Retina (tissue), 1 donor: Measurements from ENCODE around the gene RNF144A.
"Not testable (repeated sequence)": the region's sequence is repeated elsewhere in the genome, so short reads cannot be mapped to it uniquely, and the experiment has no call there.

Source experiments
- DNase-seq: peaks from one replicate; pipeline ENCODE4 v3.0.0-alpha.2; 2016

Gene RNF144A

GRCh38 chr2:6930923-6931647, 13.9 kb downstream of the RNF144A start:
- DNase-seq, result no peak

- no peak for DNase-seq
Measured at GRCh38 chr2:6931753-6932152, 14.5 kb downstream of the RNF144A start.

- no peak for DNase-seq
Measured at GRCh38 chr2:6932206-6932605, 15.0 kb downstream of the RNF144A start.

- no peak for DNase-seq
Measured at GRCh38 chr2:6932828-6933227, 15.6 kb downstream of the RNF144A start.

- DNase-seq, result no peak
Measured at GRCh38 chr2:6933911-6934310, 16.7 kb downstream of the RNF144A start.

GRCh38 chr2:6934345-6934744, 17.1 kb downstream of the RNF144A start:
- DNase-seq, result no peak

- no peak for DNase-seq
Measured at GRCh38 chr2:6934758-6935651, 17.8 kb downstream of the RNF144A start.

- not testable (repeated sequence) for DNase-seq
Measured at GRCh38 chr2:6935652-6936020, 18.4 kb downstream of the RNF144A start.

GRCh38 chr2:6937157-6937556, 19.9 kb downstream of the RNF144A start:
- DNase-seq, result no peak

GRCh38 chr2:6937582-6937981, 20.4 kb downstream of the RNF144A start:
- no peak for DNase-seq

GRCh38 chr2:6939071-6939470, 21.9 kb downstream of the RNF144A start:
- no peak for DNase-seq

- no peak for DNase-seq
Measured at GRCh38 chr2:6940820-6941219, 23.6 kb downstream of the RNF144A start.

- DNase-seq, result no peak
Measured at GRCh38 chr2:6941299-6942046, 24.3 kb downstream of the RNF144A start.

- DNase-seq, result no peak
Measured at GRCh38 chr2:6942848-6943247, 25.6 kb downstream of the RNF144A start.

- no peak for DNase-seq
Measured at GRCh38 chr2:6943523-6943922, 26.3 kb downstream of the RNF144A start.

GRCh38 chr2:6943971-6944370, 26.8 kb downstream of the RNF144A start:
- no peak for DNase-seq

- DNase-seq, result no peak
Measured at GRCh38 chr2:6944555-6944954, 27.3 kb downstream of the RNF144A start.

GRCh38 chr2:6945087-6945813, 28.0 kb downstream of the RNF144A start:
- DNase-seq, result no peak

- no peak for DNase-seq
Measured at GRCh38 chr2:6945821-6946220, 28.6 kb downstream of the RNF144A start.

- no peak for DNase-seq
Measured at GRCh38 chr2:6946722-6947121, 29.5 kb downstream of the RNF144A start.

GRCh38 chr2:6947929-6948676, 30.9 kb downstream of the RNF144A start:
- no peak for DNase-seq
